ENCODE results near the gene CDK11B.

- no peak for TF ChIP-seq POLR2A (IDR thresholded peaks at IDR 0.05)
- no peak for TF ChIP-seq CTCF (IDR thresholded peaks at IDR 0.05)
Measured at GRCh38 chr1:1625824-1626206, 33.0 kb downstream of the CDK11B start.
